Endodermal cell (in vitro differentiated cells): ENCODE results near the gene MBTPS1. TPM values are rescaled to one million over a fixed set of nuclear protein-coding genes. Genes with fewer than 3 reads are reported as not detected.

Source experiments
- DNase-seq: peaks from one replicate; pipeline ENCODE4 v3.0.0-alpha.2; 2017
- H3K27ac ChIP-seq: 2 replicates; pipeline ENCODE4 v1.5.1; 2013; ENCODE audit warnings: mild to moderate bottlenecking, low read depth, low read length, moderate library complexity
- H3K27me3 ChIP-seq: 2 replicates; pipeline ENCODE4 v1.6.1; 2013; ENCODE audit warnings: mild to moderate bottlenecking, low read length, moderate library complexity; ENCODE audit not compliant: insufficient read depth, control insufficient read depth, poor library complexity, severe bottlenecking
- H3K36me3 ChIP-seq: 2 replicates; pipeline ENCODE4 v1.7.0; 2013; ENCODE audit warnings: mild to moderate bottlenecking, low read length, moderate library complexity; ENCODE audit not compliant: control insufficient read depth, insufficient read depth
- H3K4me1 ChIP-seq: one replicate; pipeline ENCODE4 v1.7.0; 2013; ENCODE audit warnings: low read length; ENCODE audit not compliant: control insufficient read depth, insufficient read depth
- H3K4me3 ChIP-seq: 2 replicates; pipeline ENCODE4 v1.5.1; 2013; ENCODE audit warnings: mild to moderate bottlenecking, low read length, moderate library complexity
- H3K9ac ChIP-seq: 2 replicates; pipeline ENCODE4 v1.6.1; 2013; ENCODE audit warnings: mild to moderate bottlenecking, low read length, moderate library complexity; ENCODE audit not compliant: poor library complexity, severe bottlenecking; ENCODE audit errors: extremely low read depth
- H3K9me3 ChIP-seq: 2 replicates; pipeline ENCODE4 v1.6.1; 2013; ENCODE audit warnings: mild to moderate bottlenecking, low read length, moderate library complexity; ENCODE audit not compliant: control insufficient read depth
- H3K27ac Mint-ChIP-seq: 2 replicates; pipeline ENCODE4 v1.8.0; 2020; ENCODE audit warnings: mixed read lengths
- H3K27me3 Mint-ChIP-seq: 2 replicates; pipeline ENCODE4 v1.8.0; 2021; ENCODE audit warnings: mild to moderate bottlenecking, mixed read lengths; ENCODE audit not compliant: insufficient read depth
- H3K36me3 Mint-ChIP-seq: 2 replicates; pipeline ENCODE4 v1.8.0; 2020; ENCODE audit warnings: low read depth, mixed read lengths
- H3K4me1 Mint-ChIP-seq: 2 replicates; pipeline ENCODE4 v1.8.0; 2020; ENCODE audit warnings: mixed read lengths
- H3K4me3 Mint-ChIP-seq: 2 replicates; pipeline ENCODE4 v1.8.0; 2020; ENCODE audit warnings: mild to moderate bottlenecking, moderate library complexity, mixed read lengths
- H3K9me3 Mint-ChIP-seq: 2 replicates; pipeline ENCODE4 v1.8.0; 2020; ENCODE audit warnings: mild to moderate bottlenecking, mixed read lengths
- WGBS, 2 experiments: methylation state at CpG; one replicate each; pipeline versions ENCODE4 v1.1.5 to v1.1.7; 2013; ENCODE audit warnings: missing lambda C conversion rate in 2 of 2, mixed read lengths in 1 of 2; ENCODE audit not compliant: insufficient coverage in 1 of 2, insufficient read length in 1 of 2; 5-methylcytosine and 5-hydroxymethylcytosine counted together
- total RNA-seq, 2 donors: library from RNA; stranded (reverse); fragmentation: NEBNext Ultra II Directional in 1 of 2; extraction: Animal tissue kit (Norgen Biotek cat#: 25700) in 1 of 2; gene quantifications; 2 replicates in 1 of 2; 3 replicates in 1 of 2; pipeline ENCODE4 v1.2.1, GENCODE V29; 2021
- TF ChIP-seq, protein P1 (sequence below): fragments of 200-600 bp; sonication (generic); conservative IDR thresholded peaks from 2 replicates; pipeline ENCODE4 v1.5.0; 2021; ENCODE audit warnings: antibody characterized with exemption, mild to moderate bottlenecking

MBTPS1 gene
- total RNA-seq, 2 donors from 2014 or later = 59.7 to 62.9 TPM

DNA sequence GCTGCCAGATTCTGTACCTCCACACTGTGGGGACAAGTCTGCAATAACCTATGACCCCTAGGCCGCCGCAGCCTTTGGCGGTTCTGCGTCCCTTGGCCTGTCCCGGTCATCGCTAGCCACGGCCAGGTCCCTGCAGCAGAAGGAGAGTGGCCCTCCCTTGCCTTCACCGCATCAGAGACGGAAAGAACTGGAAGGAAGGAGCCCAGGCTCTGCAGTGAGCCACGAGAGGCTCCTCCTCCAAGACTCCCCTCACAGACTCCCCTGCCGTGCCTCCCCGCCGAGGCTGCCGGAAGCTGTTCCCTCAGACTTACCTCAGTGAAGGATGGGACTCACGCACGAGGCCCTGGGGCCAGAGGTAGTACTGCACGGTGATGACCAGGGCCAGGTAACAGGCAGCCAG, 85.2 kb downstream of the MBTPS1 start:
- Mint-ChIP-seq H3K4me3 (no peak overlapping the region), H3K4me1 (peaks cover 7% of the 10 kb centered on the region), H3K9me3 (peaks cover 11% of the 10 kb centered on the region), H3K36me3 (no peaks in the 10 kb centered on the region), H3K27me3 (peaks cover 23% of the 10 kb centered on the region), H3K27ac (no peak overlapping the region)
- 93 to 97% methylated on average over 12 to 17 of the region's 17 CpGs for WGBS, 2 experiments
- TF ChIP-seq, protein P1, sequence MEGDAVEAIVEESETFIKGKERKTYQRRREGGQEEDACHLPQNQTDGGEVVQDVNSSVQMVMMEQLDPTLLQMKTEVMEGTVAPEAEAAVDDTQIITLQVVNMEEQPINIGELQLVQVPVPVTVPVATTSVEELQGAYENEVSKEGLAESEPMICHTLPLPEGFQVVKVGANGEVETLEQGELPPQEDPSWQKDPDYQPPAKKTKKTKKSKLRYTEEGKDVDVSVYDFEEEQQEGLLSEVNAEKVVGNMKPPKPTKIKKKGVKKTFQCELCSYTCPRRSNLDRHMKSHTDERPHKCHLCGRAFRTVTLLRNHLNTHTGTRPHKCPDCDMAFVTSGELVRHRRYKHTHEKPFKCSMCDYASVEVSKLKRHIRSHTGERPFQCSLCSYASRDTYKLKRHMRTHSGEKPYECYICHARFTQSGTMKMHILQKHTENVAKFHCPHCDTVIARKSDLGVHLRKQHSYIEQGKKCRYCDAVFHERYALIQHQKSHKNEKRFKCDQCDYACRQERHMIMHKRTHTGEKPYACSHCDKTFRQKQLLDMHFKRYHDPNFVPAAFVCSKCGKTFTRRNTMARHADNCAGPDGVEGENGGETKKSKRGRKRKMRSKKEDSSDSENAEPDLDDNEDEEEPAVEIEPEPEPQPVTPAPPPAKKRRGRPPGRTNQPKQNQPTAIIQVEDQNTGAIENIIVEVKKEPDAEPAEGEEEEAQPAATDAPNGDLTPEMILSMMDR = no peak
- no peaks in the 10 kb centered on the region for H3K27me3 ChIP-seq
- no peaks in the 10 kb centered on the region for H3K4me1 ChIP-seq
- H3K36me3 ChIP-seq = no peaks in the 10 kb centered on the region
- H3K9ac ChIP-seq = no peak overlapping the region
- peaks cover 5% of the 10 kb centered on the region for H3K9me3 ChIP-seq
- no peak overlapping the region for H3K27ac ChIP-seq
- no peak for DNase-seq
- no peak overlapping the region for H3K4me3 ChIP-seq

DNA sequence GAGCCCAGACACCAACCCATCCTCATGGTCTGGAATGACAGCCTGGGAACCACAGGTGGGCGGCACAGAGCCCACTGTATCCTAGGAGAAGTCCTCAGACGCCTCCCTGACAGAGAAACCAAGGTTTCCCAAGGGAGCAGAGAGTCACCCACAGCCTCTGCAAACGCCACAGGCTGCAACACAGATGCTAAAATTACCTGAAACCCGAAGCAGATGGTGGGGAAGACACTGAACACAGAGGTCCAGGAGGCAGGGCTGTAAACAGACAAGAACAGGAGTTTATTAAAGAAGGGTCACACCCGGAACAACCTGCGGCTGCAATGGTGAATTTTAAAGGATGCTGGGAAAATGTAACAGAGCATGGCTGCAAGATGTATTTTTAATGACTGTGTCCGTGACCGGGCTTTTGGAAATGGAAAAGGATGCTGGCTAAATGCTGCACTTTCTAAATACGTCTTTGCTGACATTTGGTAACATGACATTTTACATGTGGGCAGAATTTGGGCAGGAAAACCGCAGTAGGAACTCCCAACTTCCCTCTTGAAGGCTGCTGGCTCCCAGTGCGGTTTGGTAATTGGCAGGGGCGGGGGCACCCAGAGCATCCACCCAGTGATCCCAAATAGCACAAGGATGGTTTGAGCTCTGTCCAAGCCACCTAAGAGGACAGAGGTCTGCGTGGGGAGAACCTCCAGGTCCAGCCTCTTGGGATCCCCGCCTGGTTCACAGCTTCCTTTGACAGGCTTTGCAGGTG, 87.3 kb downstream of the MBTPS1 start:
- Mint-ChIP-seq H3K27me3 (peaks cover 7% of the 10 kb centered on the region), H3K4me3 (no peak overlapping the region), H3K9me3 (no peaks in the 10 kb centered on the region), H3K4me1 (peaks cover 8% of the 10 kb centered on the region), H3K27ac (no peak overlapping the region), H3K36me3 (no peaks in the 10 kb centered on the region)
- H3K27ac ChIP-seq = no peak overlapping the region
- no peak overlapping the region for H3K4me3 ChIP-seq
- TF ChIP-seq, protein P1 = no peak
- DNase-seq = no peak
- 89 to 94% methylated on average over 13 to 14 of the region's 14 CpGs for WGBS, 2 experiments
- no peaks in the 10 kb centered on the region for H3K27me3 ChIP-seq
- no peaks in the 10 kb centered on the region for H3K36me3 ChIP-seq
- H3K9me3 ChIP-seq = no peaks in the 10 kb centered on the region
- no peaks in the 10 kb centered on the region for H3K4me1 ChIP-seq
- no peak overlapping the region for H3K9ac ChIP-seq

DNA sequence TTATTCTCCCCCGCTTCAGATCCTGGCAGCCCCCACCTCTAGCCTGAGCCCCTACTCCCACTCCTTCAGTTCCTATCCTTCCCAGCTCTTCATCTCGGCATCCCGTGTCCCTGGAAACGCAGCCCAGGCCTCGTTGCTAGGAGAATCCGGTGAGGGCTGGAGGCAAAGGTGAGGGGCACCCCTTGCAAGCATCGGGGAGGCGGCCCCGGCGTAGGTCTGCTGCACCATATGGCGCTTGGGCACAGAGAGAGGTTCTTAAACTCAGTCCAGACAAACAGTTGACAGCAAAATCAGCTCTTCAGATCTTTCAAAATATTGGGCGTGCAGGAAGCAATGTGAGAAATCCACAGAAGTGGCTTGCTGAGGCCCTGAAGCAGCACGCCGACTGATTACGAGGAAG, 89.1 kb downstream of the MBTPS1 start:
- H3K4me1 Mint-ChIP-seq = peaks cover 10% of the 10 kb centered on the region
- Histone ChIP-seq H3K9ac (no peak overlapping the region), H3K4me1 (no peaks in the 10 kb centered on the region), H3K27me3 (no peaks in the 10 kb centered on the region), H3K9me3 (no peaks in the 10 kb centered on the region), H3K27ac (peak overlapping the region; percentile 38), H3K4me3 (no peak overlapping the region), H3K36me3 (no peaks in the 10 kb centered on the region)
- no peak overlapping the region for H3K4me3 Mint-ChIP-seq
- no peaks in the 10 kb centered on the region for H3K36me3 Mint-ChIP-seq
- WGBS, 2 experiments = 88 to 90% methylated on average over 14 to 15 of the region's 15 CpGs
- TF ChIP-seq, protein P1 = no peak
- peaks cover 6% of the 10 kb centered on the region for H3K27me3 Mint-ChIP-seq
- no peak for DNase-seq
- no peak overlapping the region for H3K27ac Mint-ChIP-seq
- peaks cover 3% of the 10 kb centered on the region for H3K9me3 Mint-ChIP-seq
